Measurements from ENCODE around the gene IPO11.

DNA sequence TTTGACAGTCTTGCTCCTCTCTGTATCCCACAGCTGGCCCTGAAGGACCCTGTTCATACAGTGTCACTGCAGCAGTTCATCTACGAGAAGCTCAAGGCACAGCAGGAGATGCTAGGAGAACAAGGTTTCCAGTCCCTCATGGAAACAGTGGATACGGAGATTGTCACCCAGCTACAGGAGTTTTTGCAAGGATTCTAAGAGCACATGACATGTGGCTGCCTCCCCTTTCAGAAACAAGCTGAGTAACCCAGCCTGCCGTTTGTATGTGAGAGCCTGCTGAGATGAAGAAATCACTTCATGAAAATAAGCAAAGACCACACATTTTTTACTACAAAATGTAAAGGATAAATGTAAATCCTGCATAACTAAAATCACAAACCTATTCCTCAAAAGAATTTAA lies 214.6 kb downstream of the IPO11 start:
- TF ChIP-seq, protein P1, sequence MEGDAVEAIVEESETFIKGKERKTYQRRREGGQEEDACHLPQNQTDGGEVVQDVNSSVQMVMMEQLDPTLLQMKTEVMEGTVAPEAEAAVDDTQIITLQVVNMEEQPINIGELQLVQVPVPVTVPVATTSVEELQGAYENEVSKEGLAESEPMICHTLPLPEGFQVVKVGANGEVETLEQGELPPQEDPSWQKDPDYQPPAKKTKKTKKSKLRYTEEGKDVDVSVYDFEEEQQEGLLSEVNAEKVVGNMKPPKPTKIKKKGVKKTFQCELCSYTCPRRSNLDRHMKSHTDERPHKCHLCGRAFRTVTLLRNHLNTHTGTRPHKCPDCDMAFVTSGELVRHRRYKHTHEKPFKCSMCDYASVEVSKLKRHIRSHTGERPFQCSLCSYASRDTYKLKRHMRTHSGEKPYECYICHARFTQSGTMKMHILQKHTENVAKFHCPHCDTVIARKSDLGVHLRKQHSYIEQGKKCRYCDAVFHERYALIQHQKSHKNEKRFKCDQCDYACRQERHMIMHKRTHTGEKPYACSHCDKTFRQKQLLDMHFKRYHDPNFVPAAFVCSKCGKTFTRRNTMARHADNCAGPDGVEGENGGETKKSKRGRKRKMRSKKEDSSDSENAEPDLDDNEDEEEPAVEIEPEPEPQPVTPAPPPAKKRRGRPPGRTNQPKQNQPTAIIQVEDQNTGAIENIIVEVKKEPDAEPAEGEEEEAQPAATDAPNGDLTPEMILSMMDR (IDR thresholded peaks at IDR 0.05; ENCODE audit: low read depth, low read length): no peak
- no peak for TF ChIP-seq POLR2A (IDR thresholded peaks at IDR 0.05; ENCODE audit: extremely low read depth, insufficient read length)
- TF ChIP-seq MYC (IDR thresholded peaks at IDR 0.05; ENCODE audit: low read depth, low read length): no peak
- TF ChIP-seq, protein P2, sequence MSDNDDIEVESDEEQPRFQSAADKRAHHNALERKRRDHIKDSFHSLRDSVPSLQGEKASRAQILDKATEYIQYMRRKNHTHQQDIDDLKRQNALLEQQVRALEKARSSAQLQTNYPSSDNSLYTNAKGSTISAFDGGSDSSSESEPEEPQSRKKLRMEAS (IDR thresholded peaks at IDR 0.05; ENCODE audit: low read depth, low read length): no peak
